ENCODE results near the gene CCDC97.
A peak's percentile ranks its signal among the peaks of the same experiment; 100 is the strongest.

CCDC97 gene

DNA sequence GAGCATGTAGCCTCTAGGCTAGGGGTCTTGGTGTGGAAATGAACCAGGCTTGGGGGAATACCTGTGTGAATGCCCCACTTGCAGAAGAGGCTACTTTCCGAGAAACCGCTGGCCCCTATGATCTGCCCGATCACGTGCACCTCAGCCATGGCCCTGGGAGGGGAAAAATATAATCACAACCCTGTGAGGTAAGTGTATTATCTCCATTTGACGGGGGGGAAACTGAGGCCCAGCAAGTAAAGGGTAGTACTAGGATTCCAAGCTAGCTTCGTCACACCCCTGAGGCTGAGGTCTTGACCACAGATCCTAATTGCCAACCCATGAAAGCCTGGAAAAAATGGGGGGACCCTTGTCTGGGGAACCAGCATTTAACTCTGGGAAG, 53.4 kb downstream of the CCDC97 start:
- Histone ChIP-seq H3K27ac (peak overlapping the region; percentile 97), H3K36me3 (ENCODE audit: insufficient read depth) (no peaks in the 10 kb centered on the region), H3K27me3 (ENCODE audit: insufficient read depth, low read depth) (no peaks in the 10 kb centered on the region), H3K4me1 (ENCODE audit: low read depth, poor library complexity, severe bottlenecking) (peaks cover 20% of the 10 kb centered on the region), H3K9ac (peak overlapping the region; percentile 95), H3K79me2 (ENCODE audit: insufficient read depth, low read depth) (no peaks in the 10 kb centered on the region), H3K4me2 (peak overlapping the region; percentile 89), H3K4me3 (IDR thresholded peaks at IDR 0.05; ENCODE audit: insufficient read depth, low read depth, low read length) (no peak overlapping the region), H4K20me1 (ENCODE audit: insufficient read depth) (no peaks in the 10 kb centered on the region), H2AFZ (ENCODE audit: low read depth) (peak overlapping the region; percentile 70; the same call in 1 of the 2 replicates)
- TF ChIP-seq, protein P1, sequence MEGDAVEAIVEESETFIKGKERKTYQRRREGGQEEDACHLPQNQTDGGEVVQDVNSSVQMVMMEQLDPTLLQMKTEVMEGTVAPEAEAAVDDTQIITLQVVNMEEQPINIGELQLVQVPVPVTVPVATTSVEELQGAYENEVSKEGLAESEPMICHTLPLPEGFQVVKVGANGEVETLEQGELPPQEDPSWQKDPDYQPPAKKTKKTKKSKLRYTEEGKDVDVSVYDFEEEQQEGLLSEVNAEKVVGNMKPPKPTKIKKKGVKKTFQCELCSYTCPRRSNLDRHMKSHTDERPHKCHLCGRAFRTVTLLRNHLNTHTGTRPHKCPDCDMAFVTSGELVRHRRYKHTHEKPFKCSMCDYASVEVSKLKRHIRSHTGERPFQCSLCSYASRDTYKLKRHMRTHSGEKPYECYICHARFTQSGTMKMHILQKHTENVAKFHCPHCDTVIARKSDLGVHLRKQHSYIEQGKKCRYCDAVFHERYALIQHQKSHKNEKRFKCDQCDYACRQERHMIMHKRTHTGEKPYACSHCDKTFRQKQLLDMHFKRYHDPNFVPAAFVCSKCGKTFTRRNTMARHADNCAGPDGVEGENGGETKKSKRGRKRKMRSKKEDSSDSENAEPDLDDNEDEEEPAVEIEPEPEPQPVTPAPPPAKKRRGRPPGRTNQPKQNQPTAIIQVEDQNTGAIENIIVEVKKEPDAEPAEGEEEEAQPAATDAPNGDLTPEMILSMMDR (conservative IDR thresholded peaks at IDR 0.05; ENCODE audit: low read depth, low read length) = no peak

DNA sequence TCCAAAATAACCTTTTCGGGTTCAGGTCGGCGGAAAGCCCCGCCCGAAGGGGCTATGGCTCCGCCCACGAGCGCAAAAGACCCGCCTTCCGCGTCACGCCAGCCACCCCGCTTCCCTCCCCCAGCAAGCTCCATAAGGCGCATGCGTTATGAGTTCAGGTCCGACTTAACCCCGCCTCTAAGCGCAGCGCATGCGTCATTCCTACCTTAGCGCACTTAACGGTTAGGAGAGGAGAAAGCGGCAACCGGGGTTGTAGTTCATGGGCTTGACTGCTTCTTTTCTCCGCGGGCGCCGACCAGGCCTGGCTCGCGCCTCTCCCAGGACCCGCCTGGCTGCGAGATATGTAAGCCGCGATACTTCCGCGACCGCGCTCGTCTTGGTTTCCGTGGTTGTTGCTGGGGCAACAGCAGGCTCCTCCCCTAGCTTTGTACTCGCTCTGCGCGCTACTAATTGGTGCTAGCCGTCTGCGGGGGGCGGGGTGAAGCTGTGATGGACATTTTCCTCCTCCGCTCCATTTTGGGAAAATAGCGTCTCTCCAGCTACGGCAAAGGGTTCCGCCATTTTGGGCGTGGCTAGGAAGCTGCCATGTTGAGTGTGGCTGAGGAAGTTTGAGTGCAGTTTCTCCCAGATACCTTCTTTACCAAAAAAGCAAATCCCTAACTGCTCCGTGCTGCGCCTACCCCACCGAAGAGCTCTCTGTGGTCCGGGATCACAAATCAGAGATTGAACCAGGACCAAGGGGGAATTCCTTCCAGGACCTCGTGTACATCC, 54.0 kb downstream of the CCDC97 start, which contains the start of gene B9D2:
Gene B9D2 (minus strand): TSS at position 397 of the 771 bp plus-strand sequence. CDS start 630 bp downstream, outside the sequence.
- no peaks in the 10 kb centered on the region for H3K27me3 ChIP-seq (ENCODE audit: insufficient read depth, low read depth)
- H3K9ac ChIP-seq = peak within 1 kb of the TSS; percentile 95
- H3K4me1 ChIP-seq (ENCODE audit: low read depth, poor library complexity, severe bottlenecking) = peaks cover 20% of the 10 kb centered on the region
- no peaks in the 10 kb centered on the region for H3K36me3 ChIP-seq (ENCODE audit: insufficient read depth)
- peak within 1 kb of the TSS; percentile 90 for H3K4me2 ChIP-seq
- H4K20me1 ChIP-seq (ENCODE audit: insufficient read depth) = no peaks in the 10 kb centered on the region
- peak within 1 kb of the TSS; percentile 70 for H2AFZ ChIP-seq (ENCODE audit: low read depth)
- H3K4me3 ChIP-seq (IDR thresholded peaks at IDR 0.05; ENCODE audit: insufficient read depth, low read depth, low read length) = no peak within 1 kb of the TSS
- TF ChIP-seq, protein P1 (conservative IDR thresholded peaks at IDR 0.05; ENCODE audit: low read depth, low read length) = no peak
- H3K27ac ChIP-seq = peak within 1 kb of the TSS; percentile 97
- H3K79me2 ChIP-seq (ENCODE audit: insufficient read depth, low read depth) = no peaks in the 10 kb centered on the region

DNA sequence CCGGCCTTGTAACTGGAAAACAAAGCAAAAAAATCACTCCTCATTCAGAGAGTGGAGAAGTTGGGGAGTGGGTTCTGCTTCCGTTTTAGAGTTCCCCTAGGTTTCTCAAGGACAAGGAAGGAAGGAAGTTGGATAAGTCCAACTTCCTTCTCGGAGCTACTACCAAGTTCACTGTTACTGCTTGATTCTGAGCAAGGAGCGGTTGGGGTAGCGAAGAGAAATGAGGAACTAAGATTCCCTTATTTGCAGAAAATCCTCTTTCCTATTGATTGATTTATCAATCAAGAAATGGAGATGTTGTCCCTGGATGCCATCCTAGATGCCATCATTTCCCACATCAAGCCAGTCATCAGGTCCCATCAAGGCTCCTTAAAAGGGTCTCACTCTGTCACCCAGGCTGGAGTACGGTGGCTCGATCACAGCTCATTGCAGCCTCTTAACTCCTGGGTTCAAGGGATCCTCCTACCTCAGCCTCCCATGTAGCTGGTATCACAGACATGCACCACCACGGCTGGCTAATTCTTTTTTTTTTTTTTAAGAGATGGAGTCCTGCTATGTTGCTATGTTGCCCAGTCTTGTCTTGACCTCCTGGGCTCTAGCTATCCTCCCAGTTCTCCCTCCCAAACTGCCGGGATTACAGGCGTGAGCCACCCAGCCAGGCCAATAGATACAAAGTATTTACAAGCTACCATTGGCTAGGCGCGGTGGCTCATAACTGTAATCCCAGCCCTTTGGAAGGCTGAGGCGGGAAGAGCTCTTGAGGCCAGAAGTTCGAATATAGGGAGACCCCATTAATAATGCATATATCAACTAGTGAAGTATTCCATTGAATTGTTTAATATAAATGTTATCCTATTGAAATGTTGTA, 54.8 kb downstream of the CCDC97 start:
- Histone ChIP-seq H3K4me3 (IDR thresholded peaks at IDR 0.05; ENCODE audit: insufficient read depth, low read depth, low read length) (no peak overlapping the region), H3K27me3 (ENCODE audit: insufficient read depth, low read depth) (no peaks in the 10 kb centered on the region), H3K4me2 (peak overlapping the region; percentile 90), H3K27ac (peak overlapping the region; percentile 97), H3K36me3 (ENCODE audit: insufficient read depth) (no peaks in the 10 kb centered on the region), H3K4me1 (ENCODE audit: low read depth, poor library complexity, severe bottlenecking) (peaks cover 20% of the 10 kb centered on the region), H3K9ac (peak overlapping the region; percentile 95), H4K20me1 (ENCODE audit: insufficient read depth) (no peaks in the 10 kb centered on the region), H3K79me2 (ENCODE audit: insufficient read depth, low read depth) (no peaks in the 10 kb centered on the region), H2AFZ (ENCODE audit: low read depth) (peak overlapping the region; percentile 70)
- TF ChIP-seq, protein P1 (conservative IDR thresholded peaks at IDR 0.05; ENCODE audit: low read depth, low read length) = no peak

DNA sequence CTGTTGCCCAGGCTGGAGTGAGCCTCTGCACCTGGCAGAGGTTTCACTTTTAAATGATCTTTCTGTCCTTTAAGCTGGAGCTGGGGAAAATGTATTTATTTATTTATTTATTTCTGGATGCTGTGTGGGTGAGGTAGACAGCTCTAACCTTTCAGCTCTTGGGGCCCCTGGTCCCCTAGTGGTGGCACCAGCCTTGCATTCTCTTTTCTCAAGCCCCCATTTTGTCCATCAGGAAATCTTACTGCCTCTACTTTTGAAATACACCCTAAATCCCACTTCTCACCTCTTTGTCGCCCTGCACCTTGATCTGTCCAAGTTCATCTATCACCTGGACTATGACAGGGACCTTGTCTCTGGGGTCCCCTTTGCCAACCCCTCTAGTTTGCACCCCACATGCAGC, 56.1 kb downstream of the CCDC97 start:
- Histone ChIP-seq H4K20me1 (ENCODE audit: insufficient read depth) (no peaks in the 10 kb centered on the region), H3K9ac (no peak overlapping the region), H3K27ac (no peak overlapping the region), H3K4me1 (ENCODE audit: low read depth, poor library complexity, severe bottlenecking) (peaks cover 20% of the 10 kb centered on the region), H2AFZ (ENCODE audit: low read depth) (no peak overlapping the region), H3K4me2 (no peak overlapping the region), H3K79me2 (ENCODE audit: insufficient read depth, low read depth) (no peaks in the 10 kb centered on the region), H3K27me3 (ENCODE audit: insufficient read depth, low read depth) (no peaks in the 10 kb centered on the region), H3K36me3 (ENCODE audit: insufficient read depth) (no peaks in the 10 kb centered on the region), H3K4me3 (IDR thresholded peaks at IDR 0.05; ENCODE audit: insufficient read depth, low read depth, low read length) (no peak overlapping the region)
- TF ChIP-seq, protein P1 (conservative IDR thresholded peaks at IDR 0.05; ENCODE audit: low read depth, low read length) = peak; percentile 41
